ENCODE data around the gene NEK1. TPM values are rescaled to one million over a fixed set of nuclear protein-coding genes. Genes with fewer than 3 reads are reported as not detected.

NEK1 gene
- total and polyA plus RNA-seq, 12 donors, result 3.6 to 18.6 (median 15.0) TPM

DNA sequence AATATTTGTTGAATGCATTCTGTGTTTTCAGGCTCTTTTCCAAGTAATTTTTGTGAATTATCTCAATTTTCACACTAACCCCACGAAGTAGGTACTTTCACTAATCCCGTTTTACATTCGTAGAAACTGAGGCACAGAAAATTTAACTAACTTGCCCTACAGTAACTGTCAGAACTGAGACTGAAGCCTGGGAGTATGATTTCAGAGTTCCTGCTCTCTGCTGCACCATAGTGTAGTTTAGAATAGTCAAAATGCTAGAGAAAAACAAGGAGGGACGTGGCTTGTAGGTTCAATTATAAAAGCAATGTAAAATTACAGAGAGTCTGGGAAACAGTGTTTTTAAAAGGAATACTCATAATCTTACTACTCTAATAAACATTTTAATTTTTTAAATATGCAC is 10.2 kb upstream of the NEK1 start:
- H3K36me3 ChIP-seq, result no peaks in the 10 kb centered on the region
- no peaks in the 10 kb centered on the region for H3K27me3 ChIP-seq
- DNase-seq (no peak), ATAC-seq (no peak)
- TF ChIP-seq, protein P1, sequence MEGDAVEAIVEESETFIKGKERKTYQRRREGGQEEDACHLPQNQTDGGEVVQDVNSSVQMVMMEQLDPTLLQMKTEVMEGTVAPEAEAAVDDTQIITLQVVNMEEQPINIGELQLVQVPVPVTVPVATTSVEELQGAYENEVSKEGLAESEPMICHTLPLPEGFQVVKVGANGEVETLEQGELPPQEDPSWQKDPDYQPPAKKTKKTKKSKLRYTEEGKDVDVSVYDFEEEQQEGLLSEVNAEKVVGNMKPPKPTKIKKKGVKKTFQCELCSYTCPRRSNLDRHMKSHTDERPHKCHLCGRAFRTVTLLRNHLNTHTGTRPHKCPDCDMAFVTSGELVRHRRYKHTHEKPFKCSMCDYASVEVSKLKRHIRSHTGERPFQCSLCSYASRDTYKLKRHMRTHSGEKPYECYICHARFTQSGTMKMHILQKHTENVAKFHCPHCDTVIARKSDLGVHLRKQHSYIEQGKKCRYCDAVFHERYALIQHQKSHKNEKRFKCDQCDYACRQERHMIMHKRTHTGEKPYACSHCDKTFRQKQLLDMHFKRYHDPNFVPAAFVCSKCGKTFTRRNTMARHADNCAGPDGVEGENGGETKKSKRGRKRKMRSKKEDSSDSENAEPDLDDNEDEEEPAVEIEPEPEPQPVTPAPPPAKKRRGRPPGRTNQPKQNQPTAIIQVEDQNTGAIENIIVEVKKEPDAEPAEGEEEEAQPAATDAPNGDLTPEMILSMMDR (IDR thresholded peaks at IDR 0.05), result no peak
- peaks cover 0 to 68% (median 45%) of the 10 kb centered on the region in 9 donors for H3K4me1 ChIP-seq
- WGBS, 2 donors, result 22 to 32% methylated on average over 4 of the region's 4 CpGs
- intact Hi-C loops (cut with DNase I), result loop anchor here in 2 of 10 donors (5.0 kb wide), 2 partner anchors 35 to 40 kb away; no protein-coding TSS in a partner anchor
- H3K27ac ChIP-seq, result peak overlapping the region in 8 of 10 donors; percentile 49 to 96 (median 94)
- no peaks in the 10 kb centered on the region for H3K9me3 ChIP-seq
- peak overlapping the region in 9 of 10 donors; percentile 68 to 85 (median 73) for H3K4me3 ChIP-seq

DNA sequence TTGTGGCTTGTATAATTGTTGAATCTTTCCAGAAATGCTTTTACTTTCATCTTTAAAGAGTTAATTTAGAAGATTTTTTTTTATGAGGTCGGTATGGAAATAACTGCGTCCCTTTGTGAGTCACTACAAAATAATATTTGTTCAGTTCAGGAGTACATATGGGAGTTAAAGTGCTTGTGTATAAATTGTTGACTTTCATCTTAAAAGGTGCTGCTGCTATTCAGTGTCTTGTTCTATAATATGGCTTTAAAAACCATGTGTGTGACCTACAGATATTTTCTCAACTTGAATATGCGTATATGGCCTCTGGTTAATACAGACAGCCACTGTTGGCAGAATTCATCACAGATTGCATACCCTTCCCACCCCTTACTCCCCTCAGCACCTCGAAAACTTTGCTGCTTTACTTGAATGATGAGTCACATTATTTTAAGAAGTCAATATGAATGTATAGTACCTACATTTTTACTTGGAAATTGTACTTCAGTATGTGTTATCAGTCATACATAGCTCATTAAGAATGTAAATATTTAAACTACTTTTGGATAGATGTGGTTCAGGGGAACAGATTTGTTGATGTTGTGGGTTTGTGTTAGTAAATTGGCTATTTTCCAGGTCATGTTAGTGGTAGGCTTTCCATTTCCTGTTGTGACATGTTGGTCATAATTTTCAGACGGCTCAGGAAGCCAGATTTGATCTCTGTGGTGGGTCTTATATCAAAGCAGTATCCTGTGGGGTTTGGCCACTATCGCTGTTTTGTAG is 9.5 kb upstream of the NEK1 start:
- WGBS, 2 donors, result 3 to 7% methylated on average over 6 of the region's 6 CpGs
- Histone ChIP-seq H3K27ac (peak overlapping the region in 9 of 10 donors; percentile 49 to 96 (median 93)), H3K27me3 (no peaks in the 10 kb centered on the region), H3K36me3 (no peaks in the 10 kb centered on the region), H3K9me3 (no peaks in the 10 kb centered on the region), H3K4me1 (peaks cover 0 to 61% (median 42%) of the 10 kb centered on the region in 9 donors), H3K4me3 (peak overlapping the region; percentile 68 to 85 (median 72))
- TF ChIP-seq, protein P1 (IDR thresholded peaks at IDR 0.05), result no peak
- intact Hi-C loops (cut with DNase I), result loop anchor here in 4 of 10 donors (2.0 to 5.0 kb wide), 4 partner anchors 35 to 40 kb away; no protein-coding TSS in a partner anchor
- DNase-seq (no peak), ATAC-seq (no peak)

DNA sequence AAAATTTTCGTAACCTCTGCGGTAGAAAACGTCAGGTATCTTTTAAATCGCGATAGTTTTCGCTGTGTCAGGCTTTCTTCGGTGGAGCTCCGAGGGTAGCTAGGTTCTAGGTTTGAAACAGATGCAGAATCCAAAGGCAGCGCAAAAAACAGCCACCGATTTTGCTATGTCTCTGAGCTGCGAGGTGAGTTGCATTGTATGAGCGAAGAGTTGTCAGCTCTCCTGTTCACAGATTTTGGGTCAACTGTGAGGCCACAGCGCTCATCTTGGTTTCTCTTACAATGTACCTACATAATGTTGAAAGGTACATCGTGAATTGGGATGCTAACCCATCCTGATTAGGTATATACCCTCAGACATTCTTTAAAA is 8.5 kb upstream of the NEK1 start:
- H3K4me3 ChIP-seq, result peak overlapping the region; percentile 68 to 85 (median 72)
- H3K36me3 ChIP-seq, result no peaks in the 10 kb centered on the region
- peak overlapping the region; percentile 71 to 96 (median 94) for H3K27ac ChIP-seq
- TF ChIP-seq, protein P1 (IDR thresholded peaks at IDR 0.05), result no peak
- ATAC-seq (peak in 2 of 8 donors; percentile 4 to 23), DNase-seq (peak in 1 of 2 donors; percentile 18)
- H3K4me1 ChIP-seq, result peaks cover 0 to 51% (median 32%) of the 10 kb centered on the region in 9 donors
- intact Hi-C loops (cut with DNase I), result loop anchor here in 6 of 10 donors (1.0 to 5.0 kb wide), 5 partner anchors 36 to 41 kb away; no protein-coding TSS in a partner anchor
- no peaks in the 10 kb centered on the region for H3K9me3 ChIP-seq
- 0% methylated on average over 14 of the region's 14 CpGs for WGBS, 2 donors
- H3K27me3 ChIP-seq, result no peaks in the 10 kb centered on the region

DNA sequence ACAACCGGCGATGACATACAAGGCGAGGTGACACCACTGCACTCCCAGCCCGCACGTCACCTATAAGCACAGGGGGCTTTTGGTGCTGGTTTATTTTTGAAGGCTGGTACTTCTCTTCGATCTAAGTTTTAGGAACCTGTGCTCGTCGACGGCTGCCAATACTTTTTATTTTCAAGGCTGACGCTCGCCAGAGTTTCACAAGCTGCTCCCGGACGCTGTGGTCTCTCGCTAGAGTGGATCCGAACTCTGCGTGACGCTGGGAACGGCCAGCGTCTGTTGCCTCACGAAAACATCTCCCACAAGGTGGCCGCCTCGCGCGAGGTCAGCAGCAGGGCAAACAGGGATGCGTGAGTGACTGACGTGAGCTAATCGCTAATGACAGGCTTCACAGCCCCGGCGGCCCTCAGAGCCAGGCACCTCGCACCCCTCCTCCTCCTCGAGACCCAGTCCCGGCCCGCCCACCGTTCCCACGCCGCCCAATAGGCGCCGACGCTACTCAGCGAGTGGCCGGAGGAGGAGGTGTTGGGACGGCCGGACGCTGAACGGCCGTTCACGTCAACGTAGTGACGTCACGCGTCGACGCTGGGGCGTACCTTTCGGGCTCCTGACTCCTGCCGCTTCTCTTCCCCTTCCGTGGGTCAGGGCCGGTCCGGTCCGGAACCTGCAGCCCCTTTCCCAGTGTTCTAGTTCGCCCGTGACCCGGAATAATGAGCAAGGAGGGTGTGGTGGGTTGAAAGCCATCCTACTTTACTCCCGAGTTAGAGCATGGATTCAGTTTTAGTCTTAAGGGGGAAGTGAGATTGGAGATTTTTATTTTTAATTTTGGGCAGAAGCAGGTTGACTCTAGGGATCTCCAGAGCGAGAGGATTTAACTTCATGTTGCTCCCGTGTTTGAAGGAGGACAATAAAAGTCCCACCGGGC is 7.8 kb upstream of the NEK1 start, which contains the start of gene CLCN3:
Gene CLCN3 (plus strand): TSS at position 621 of the 922 bp plus-strand sequence. CDS start 15,351 bp downstream, outside the sequence.
- H3K4me1 ChIP-seq, result peaks cover 0 to 45% (median 29%) of the 10 kb centered on the region in 9 donors
- peak; percentile 98 to 100 (median 99) for ATAC-seq
- H3K27ac ChIP-seq, result peak within 1 kb of the TSS; percentile 80 to 96 (median 94)
- TF ChIP-seq, protein P1 (IDR thresholded peaks at IDR 0.05), result peak in 4 of 9 donors; percentile 21 to 47 (median 34)
- H3K9me3 ChIP-seq, result no peaks in the 10 kb centered on the region
- no peaks in the 10 kb centered on the region for H3K27me3 ChIP-seq
- 0% methylated on average over 67 of the region's 67 CpGs for WGBS, 2 donors
- H3K4me3 ChIP-seq, result peak within 1 kb of the TSS; percentile 68 to 85 (median 72)
- no peaks in the 10 kb centered on the region for H3K36me3 ChIP-seq
- intact Hi-C loops (cut with DNase I), result loop anchor here in 9 of 10 donors (1.0 to 10.0 kb wide), 16 partner anchors 37 to 435 kb away; partner anchors contain the start of genes MFAP3L (in 2 of the 9) and HPF1 (in 1 of the 9)
- peak; percentile 97 to 99 for DNase-seq
